GM18870 (cell line): ENCODE results near the gene DNAJA2.
"Not testable (repeated sequence)": the region's sequence is repeated elsewhere in the genome, so short reads cannot be mapped to it uniquely, and the experiment has no call there.

Source experiments
- ATAC-seq: cut with Tn5 transposase; IDR thresholded peaks from one replicate; pipeline ENCODE4 v1.9.1; 2021; ENCODE audit warnings: moderate library complexity; ENCODE audit not compliant: unreplicated experiment

The DNAJA2 gene

GRCh38 chr16:46975908-46976470, 2.5 kb upstream of the DNAJA2 start:
- no peak for ATAC-seq

GRCh38 chr16:46975165-46975564, 1.7 kb upstream of the DNAJA2 start:
- ATAC-seq, result no peak

GRCh38 chr16:46974352-46974751, 878 bp upstream of the DNAJA2 start:
- ATAC-seq, result no peak

DNA sequence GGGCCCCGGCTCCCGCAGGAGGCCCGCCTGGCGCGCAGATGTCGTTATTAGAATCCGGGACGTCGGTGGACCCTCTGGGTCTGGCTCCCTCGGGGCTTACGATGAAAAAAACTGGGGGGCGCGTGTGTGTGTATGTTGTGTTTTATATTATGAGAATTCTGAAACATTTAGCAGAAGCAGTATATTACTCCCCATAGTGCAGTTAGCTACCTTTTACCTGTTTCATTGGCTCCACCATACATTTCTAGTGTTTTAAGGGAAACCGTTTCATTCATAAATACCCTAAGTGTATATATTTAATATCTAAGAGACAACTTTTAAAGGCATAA, 486 bp upstream of the DNAJA2 start:
- no peak for ATAC-seq

DNA sequence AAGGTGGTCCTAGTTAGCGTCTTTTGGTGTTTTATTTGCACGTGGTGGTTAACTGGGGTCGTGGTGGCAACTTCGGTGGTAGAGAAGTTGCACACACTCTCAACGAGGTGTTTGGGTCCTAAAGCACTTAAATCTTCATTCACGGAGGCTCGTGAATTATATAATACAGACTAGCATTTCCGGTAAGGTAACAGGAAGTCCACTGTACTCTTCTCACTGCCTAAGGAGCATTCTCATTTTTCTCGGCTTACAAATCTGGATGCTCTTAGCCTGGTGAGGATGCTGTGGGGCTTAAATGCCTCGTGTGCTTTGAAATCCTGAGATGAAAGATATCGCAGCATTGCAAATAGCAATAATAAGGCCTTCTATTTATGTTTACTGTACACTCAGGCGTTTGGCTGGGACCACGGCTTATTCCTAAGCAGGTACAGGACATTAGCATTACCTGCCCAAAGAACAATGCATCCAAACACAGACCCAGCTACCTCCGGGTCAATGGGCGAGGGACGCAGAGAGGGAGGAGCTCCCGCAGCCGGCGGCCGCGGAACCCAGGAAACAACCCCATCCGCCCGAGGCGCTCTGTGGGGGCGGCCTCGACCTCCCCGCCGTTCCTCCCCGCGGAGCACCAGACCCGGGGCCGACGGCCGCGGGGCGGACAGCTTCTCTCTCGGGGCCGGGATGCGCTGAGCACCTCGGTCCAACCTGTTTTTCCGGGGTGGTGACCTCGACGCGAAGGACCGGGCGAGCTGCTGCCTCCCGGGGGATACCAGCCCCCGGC, 856 bp downstream of the DNAJA2 start:
- ATAC-seq, result peak; percentile 25

GRCh38 chr16:46971271-46971670, 2.2 kb downstream of the DNAJA2 start:
- ATAC-seq, result no peak

DNA sequence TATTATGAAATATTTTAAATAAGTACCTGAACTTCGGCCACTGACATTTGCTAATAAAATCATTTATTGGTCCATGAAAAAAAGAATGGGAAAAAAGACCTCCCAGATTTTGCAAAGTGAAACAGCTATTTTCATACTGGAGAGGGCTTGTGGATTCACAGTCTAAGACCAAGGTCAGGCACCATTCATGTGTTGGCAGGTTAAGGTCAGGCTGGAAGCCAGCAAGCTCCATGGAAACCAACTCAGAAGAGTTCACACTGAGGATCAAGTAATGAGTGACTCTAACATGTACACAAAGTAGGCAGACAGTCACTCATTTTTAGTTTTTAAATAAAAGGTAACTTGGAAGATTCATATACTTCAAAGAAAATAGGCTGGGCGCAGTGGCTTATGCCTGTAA, 3.4 kb downstream of the DNAJA2 start:
- ATAC-seq, result no peak

DNA sequence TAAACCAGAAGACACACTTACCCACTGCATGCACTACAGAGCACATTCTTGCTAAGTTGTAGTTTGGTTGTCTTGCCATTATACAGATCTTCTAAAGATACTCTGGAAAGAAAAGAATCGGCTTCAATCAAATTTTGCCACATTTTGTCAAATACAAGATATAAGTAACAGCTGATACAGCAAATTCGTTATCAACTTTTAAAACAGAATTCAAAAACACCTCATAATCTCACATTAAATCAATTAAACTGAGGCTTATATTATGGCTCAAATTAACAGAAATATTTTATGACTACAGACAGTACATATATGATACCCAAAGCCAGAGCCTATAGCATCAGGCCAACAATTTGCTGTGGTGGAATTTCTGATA, 5.4 kb downstream of the DNAJA2 start:
- ATAC-seq, result no peak

DNA sequence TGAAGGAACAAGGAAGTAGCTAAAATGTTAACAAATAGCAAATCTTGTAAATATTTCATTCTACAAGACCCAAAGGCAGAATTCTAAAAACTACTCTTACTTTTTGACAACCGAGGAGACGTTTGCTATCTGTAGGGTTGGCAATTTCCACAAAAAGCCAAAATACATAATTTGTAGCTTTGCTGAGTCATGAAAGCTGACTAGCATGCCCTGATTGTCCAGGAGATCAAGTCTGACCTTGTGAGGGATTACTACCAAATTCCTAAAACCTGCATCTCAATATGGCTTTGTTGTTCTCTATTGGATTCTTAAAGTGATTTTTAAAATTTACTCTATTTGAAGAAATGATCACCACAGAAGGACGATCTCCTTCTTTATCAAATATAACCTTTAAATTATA, 10.8 kb downstream of the DNAJA2 start:
- no peak for ATAC-seq

GRCh38 chr16:46961373-46962353, 11.8 kb downstream of the DNAJA2 start:
- ATAC-seq, result no peak

DNA sequence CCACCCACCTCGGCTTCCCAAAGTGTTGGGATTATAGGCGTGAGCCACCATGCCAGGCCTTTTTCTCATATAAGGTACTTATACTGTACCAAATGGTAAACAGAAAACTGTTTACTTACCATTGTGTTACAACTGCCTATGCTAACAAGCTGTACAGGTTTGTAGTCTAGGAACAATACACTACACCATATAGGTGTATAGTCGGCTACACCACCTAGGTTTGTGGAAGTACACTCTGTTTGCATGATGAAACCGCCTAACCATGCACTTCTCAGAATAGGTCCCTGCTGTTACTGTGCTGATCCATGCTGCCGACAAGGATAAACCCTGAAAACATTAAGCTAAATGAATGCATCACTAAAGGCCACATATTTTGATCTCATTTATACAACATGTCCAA, 18.9 kb downstream of the DNAJA2 start:
- ATAC-seq, result no peak

DNA sequence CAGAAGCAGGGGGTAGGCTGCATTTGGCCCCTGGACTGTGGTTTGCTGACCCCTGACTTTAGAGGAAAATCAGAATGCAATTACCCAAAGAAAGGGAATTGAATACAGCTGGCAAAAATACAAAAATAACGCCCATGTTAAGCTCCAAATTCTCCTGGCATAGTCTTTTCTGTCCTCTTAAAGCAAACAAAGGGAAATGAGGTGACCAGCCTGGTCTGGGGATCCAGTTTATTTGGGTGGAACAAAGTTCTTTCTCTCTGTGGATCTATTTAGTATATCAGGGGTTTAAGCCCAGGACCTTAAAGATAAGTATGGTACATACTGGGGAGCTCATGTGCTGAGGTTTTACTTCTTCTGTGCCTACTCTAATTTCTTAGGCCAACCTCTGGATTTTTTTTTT, 23.5 kb downstream of the DNAJA2 start:
- ATAC-seq, result no peak

- ATAC-seq, result no peak
These were observed 24.1 kb downstream of the DNAJA2 start for GRCh38 chr16:46949241-46949892.

GRCh38 chr16:46948548-46949166, 24.8 kb downstream of the DNAJA2 start:
- ATAC-seq, result no peak

GRCh38 chr16:46947900-46948547, 25.4 kb downstream of the DNAJA2 start:
- peak; percentile 78 for ATAC-seq

GRCh38 chr16:46944713-46945112, 28.8 kb downstream of the DNAJA2 start:
- ATAC-seq, result not testable (repeated sequence)

GRCh38 chr16:46937536-46937935, 35.9 kb downstream of the DNAJA2 start:
- ATAC-seq, result no peak

DNA sequence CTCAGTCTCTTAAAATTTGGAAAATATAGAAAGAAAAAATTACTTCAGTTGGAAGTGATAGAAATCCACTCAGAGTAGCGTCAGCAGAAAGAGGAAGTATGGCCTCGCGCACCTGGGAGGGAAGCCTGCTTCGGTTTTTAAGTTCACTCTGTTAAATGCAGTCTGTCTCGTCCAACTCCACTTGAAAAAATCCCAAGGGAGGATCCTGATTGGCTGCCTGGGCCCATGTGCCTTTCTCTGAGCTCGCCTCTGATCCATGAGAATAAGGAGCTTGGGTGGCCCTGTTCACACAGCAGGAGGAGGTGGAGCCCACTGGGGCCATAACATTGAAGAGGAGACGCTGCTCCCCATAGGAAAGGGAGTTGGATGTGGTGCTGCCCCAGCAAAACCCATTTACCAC, 40.7 kb downstream of the DNAJA2 start:
- ATAC-seq, result no peak

DNA sequence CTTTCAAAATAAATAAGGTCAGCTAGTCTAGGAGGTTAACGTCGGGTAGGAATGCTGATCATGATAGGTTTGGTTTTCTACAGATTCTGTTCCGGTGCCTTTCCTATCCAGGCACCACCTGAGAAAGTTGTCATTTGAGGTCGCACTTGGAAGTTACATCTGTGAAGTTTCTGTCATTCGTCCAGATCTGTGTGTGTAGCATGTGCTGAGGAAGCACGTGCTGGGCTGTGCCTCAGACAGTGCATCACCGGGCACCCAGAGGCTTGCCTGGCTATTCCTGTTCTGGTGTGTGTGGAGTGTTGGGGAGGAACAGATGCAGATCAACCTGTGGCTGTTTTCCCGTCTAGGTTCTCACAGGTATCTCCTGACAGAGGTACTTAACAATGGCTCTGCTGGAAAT, 42.6 kb downstream of the DNAJA2 start:
- no peak for ATAC-seq
